Mononuclear cell (primary cell): ENCODE measurements around the gene TMEM191C. TPM values are rescaled to one million over a fixed set of nuclear protein-coding genes. Genes with fewer than 3 reads are reported as not detected.
"Not testable (repeated sequence)": the region's sequence is repeated elsewhere in the genome, so short reads cannot be mapped to it uniquely, and the experiment has no call there.

ENCODE experiments used
- H3K27me3 ChIP-seq: 2 replicates; pipeline ENCODE4 v1.6.0; 2011; ENCODE audit warnings: low read length, control low read depth; ENCODE audit not compliant: insufficient read depth
- H3K4me1 ChIP-seq: 2 replicates; pipeline ENCODE4 v1.5.1; 2011; ENCODE audit warnings: mild to moderate bottlenecking, low read length, control low read depth; ENCODE audit not compliant: insufficient read depth
- H3K4me3 ChIP-seq: 2 replicates; pipeline ENCODE4 v1.5.1; 2011; ENCODE audit warnings: mild to moderate bottlenecking, low read length, moderate library complexity
- H3K9me3 ChIP-seq: 2 replicates; pipeline ENCODE4 v1.5.1; 2011; ENCODE audit warnings: low read depth, mild to moderate bottlenecking, control low read depth, low read length
- total RNA-seq: library from RNA; depleted of rRNA; stranded (reverse); fragments of >200 nt; gene quantifications from one replicate; pipeline ENCODE4 v1.2.3, GENCODE V29; 2012

TMEM191C gene
- total RNA-seq, 1 donor: 2.1 TPM

DNA sequence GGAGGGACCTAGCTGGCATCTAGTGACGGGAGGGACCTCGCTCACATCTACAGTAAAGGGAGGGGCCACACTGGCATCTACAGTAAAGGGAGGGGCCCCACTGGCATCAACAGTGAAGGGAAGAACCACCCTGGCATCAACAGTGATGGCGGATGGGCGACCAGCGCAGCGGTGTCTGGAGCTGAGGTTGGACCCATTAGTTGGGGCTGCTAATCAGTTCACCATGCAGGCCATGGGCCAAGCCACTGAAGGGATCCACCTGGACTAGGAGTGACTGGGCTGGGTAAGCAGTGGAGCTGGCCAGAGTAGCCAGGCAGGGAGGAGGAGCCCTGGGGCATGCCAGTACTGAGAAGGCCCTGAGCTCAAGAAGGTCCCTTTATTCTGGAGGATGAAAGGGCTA, 23.4 kb downstream of the TMEM191C start:
- not testable (repeated sequence) for H3K4me1 ChIP-seq, H3K4me3 ChIP-seq, H3K27me3 ChIP-seq, H3K9me3 ChIP-seq

DNA sequence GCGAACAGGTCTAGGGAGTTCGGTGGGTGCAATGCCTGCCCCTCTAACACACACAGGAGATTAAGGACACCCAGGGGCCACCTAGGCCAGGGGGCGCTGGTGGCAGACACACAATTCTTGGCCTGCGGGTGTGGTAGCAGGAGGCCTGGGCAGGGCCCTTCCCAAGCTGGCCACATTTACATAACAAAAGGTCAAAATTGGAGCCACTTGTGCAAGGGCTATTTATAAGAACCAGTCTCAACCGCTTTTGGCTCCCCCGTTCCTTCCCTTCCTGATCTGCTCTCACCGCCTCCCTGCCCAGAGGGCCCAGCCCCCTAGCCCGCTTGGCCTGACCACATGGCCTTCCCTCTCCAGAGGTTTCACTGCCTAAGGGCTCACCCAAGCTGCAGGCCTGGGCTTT, 25.1 kb downstream of the TMEM191C start:
- not testable (repeated sequence) for H3K27me3 ChIP-seq, H3K4me3 ChIP-seq, H3K9me3 ChIP-seq, H3K4me1 ChIP-seq

DNA sequence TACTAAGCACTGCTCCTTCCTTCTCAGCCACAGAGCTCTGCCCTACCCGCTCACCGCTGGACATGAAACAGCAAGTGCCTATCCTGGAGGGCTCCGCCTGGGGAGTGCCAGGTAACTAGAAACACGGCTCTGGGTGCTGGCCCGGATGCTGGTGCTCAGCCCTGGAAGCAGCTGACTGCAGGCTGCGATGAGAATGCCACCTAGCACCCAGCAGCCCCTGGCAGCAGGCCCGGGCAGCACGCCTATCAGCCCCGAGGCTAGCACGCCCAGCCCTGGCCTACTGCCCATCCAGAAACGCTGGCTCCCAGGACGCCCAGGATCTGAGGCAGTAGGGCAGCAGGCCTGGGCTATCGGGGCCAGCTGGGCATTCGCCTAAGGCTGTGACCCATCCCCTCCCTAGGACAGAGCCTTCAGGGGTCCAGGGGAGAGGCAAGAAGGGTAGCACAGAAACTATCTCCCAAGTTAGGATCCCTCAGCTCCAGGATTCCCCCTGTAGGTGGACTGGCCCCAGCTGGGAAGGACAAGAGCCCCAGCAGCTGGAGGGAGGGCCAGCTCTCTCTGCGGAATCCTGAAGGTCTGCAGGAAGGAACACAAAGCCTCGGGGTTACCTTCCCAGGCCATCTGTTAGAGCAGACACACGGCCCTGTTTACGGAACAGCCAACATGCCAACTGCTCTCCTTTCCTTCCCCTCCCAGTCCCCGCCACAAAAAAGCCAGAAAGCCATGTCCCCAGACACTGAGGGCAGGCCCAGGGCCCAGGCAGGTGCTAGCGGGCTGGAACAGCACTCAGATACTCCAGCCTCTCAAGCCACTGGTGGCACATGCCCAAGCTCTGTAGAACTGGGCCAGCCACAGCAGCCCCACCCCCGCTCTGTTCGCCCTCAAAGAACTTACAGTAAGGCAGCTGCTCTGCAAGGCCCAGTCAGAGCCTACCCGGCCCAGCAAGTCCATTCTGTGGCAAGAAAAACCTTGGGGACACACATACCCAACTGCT, 26.9 kb downstream of the TMEM191C start:
- not testable (repeated sequence) for H3K4me3 ChIP-seq, H3K9me3 ChIP-seq, H3K4me1 ChIP-seq, H3K27me3 ChIP-seq

- H3K27me3 ChIP-seq, H3K4me3 ChIP-seq, H3K4me1 ChIP-seq, H3K9me3 ChIP-seq: not testable (repeated sequence)
Observed at GRCh38 chr22:21497984-21498383, 30.8 kb downstream of the TMEM191C start.

GRCh38 chr22:21498489-21498888, 31.3 kb downstream of the TMEM191C start:
- H3K4me1 ChIP-seq, H3K9me3 ChIP-seq, H3K4me3 ChIP-seq, H3K27me3 ChIP-seq: not testable (repeated sequence)

- not testable (repeated sequence) for H3K4me3 ChIP-seq, H3K4me1 ChIP-seq, H3K9me3 ChIP-seq, H3K27me3 ChIP-seq
Observed at GRCh38 chr22:21499623-21500506, 32.7 kb downstream of the TMEM191C start.

GRCh38 chr22:21510397-21510796, 43.2 kb downstream of the TMEM191C start:
- not testable (repeated sequence) for H3K9me3 ChIP-seq, H3K4me3 ChIP-seq, H3K27me3 ChIP-seq, H3K4me1 ChIP-seq

DNA sequence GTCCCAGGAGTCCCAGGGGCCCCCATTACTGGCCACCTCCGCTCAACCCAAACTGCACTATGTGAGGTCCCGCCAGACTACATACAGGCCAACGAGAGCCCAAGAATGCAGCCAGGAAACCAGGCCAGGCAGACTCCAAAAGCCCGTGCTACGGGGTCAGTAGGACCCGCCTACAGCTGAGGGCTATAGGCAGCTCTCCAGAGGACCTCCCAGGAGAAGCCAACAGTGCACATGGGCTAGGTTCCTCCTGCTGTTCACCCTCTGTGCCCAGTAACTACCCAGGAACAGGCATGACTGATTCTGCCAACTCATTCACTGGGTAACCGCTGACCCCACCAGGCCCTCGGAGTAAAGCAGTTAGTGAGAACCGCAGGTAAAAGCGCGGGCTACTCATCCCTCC, 44.8 kb downstream of the TMEM191C start:
- H3K4me3 ChIP-seq, H3K27me3 ChIP-seq, H3K4me1 ChIP-seq, H3K9me3 ChIP-seq: not testable (repeated sequence)

DNA sequence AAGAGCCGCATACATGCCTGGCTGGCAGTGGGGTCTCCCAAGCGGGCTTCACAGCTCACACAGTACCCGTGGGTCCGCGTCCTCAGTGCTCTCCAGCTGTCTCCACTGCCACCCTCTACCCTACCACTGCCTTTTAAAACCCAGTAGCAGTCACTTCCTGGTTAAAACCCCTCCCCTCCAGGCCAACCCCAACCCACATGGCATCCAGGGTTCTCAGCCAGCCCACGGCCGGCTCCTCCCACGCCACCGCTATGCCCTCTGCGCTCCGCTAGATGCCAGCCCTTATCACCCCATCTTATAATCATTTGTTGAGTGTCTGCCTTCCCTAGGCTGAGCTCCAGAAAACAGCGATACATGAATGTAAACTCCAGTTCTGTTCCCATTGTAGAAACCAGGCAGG, 46.9 kb downstream of the TMEM191C start:
- not testable (repeated sequence) for H3K9me3 ChIP-seq, H3K27me3 ChIP-seq, H3K4me1 ChIP-seq, H3K4me3 ChIP-seq

- not testable (repeated sequence) for H3K4me1 ChIP-seq, H3K27me3 ChIP-seq, H3K4me3 ChIP-seq, H3K9me3 ChIP-seq
Observed at GRCh38 chr22:21515234-21515633, 48.0 kb downstream of the TMEM191C start.

GRCh38 chr22:21516522-21516921, 49.3 kb downstream of the TMEM191C start:
- H3K27me3 ChIP-seq, H3K9me3 ChIP-seq: not testable (repeated sequence)

DNA sequence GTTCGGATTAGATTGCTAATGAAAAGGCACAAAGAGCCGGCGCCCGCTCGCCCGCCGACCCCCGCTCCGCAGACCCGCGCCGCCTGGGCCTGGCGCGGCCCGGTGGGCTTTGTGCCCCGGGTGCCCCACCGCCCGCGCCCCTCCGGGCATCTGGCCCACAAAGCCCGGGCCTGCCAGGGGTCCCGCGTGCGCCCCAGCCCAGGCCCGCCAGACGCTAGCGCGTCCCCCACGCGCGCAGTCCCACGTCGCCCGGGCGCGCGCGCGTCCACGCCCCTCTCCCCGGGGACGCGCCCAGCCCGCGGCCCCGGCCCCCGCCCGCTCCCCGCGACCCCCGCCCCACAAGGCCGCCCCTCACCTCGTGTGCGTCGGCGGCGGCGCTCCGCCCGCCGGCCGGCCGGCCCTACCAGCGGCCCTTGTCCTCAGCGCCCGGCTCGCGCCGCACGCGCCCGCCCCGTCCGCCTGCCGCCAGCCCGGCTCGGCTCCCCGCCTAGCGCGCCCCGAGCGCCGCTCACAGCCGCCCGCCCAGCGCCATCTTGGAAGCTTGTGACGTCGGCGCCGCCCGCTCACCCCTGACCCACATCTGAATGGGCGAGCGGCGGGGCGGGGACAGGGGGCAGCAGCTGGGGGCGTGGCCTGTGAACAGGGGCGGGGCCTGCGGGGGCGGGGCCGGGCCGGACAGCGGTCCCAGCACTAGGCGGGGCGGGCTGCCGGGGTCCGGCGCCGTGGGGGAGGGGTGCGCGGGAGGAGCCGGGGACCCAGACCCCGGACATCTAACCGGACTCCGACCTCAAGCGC, 50.0 kb downstream of the TMEM191C start:
- not testable (repeated sequence) for H3K9me3 ChIP-seq, H3K4me1 ChIP-seq, H3K4me3 ChIP-seq, H3K27me3 ChIP-seq

More at GRCh38 chr22:21516522-21516921, 49.3 kb downstream of the TMEM191C start:
- H3K4me1 ChIP-seq, H3K4me3 ChIP-seq: not testable (repeated sequence)
